Osteoblast (primary cell): ENCODE data around the gene PLXNA4. TPM values are rescaled to one million over a fixed set of nuclear protein-coding genes. Genes with fewer than 3 reads are reported as not detected.

Experiments
- DNase-seq: peaks from one replicate; pipeline ENCODE4 v3.0.0; 2011; ENCODE audit warnings: low spot score, mixed read lengths; ENCODE audit not compliant: insufficient read length; ENCODE audit errors: missing footprints
- H2AFZ ChIP-seq: 2 replicates; pipeline ENCODE4 v1.6.0; 2011; ENCODE audit warnings: mild to moderate bottlenecking, low read length
- H3K27ac ChIP-seq: 2 replicates; pipeline ENCODE4 v1.5.1; 2011; ENCODE audit warnings: mild to moderate bottlenecking, low read depth, low read length, moderate library complexity
- H3K27me3 ChIP-seq: 2 replicates; pipeline ENCODE4 v1.6.0; 2012; ENCODE audit warnings: mild to moderate bottlenecking, control low read depth, inconsistent platforms, low read length, moderate library complexity; ENCODE audit not compliant: insufficient read depth
- H3K36me3 ChIP-seq: 2 replicates; pipeline ENCODE4 v1.5.1; 2011; ENCODE audit warnings: mild to moderate bottlenecking, low read length, control low read depth, moderate library complexity; ENCODE audit not compliant: insufficient read depth
- H3K4me1 ChIP-seq: 2 replicates; pipeline ENCODE4 v1.5.1; 2011; ENCODE audit warnings: mild to moderate bottlenecking, low read length, control low read depth, moderate library complexity; ENCODE audit not compliant: insufficient read depth
- H3K4me2 ChIP-seq: 2 replicates; pipeline ENCODE4 v1.6.0; 2011; ENCODE audit warnings: mild to moderate bottlenecking, low read length; ENCODE audit not compliant: insufficient read depth
- H3K4me3 ChIP-seq: fragments of 200-600 bp; sonication (generic); 3 replicates; pipeline ENCODE4 v1.5.1; 2012; ENCODE audit warnings: mild to moderate bottlenecking, low read length, inconsistent platforms; ENCODE audit not compliant: insufficient read depth
- H3K79me2 ChIP-seq: 2 replicates; pipeline ENCODE4 v1.6.0; 2012; ENCODE audit warnings: mild to moderate bottlenecking, low read length, control low read depth, inconsistent platforms; ENCODE audit not compliant: insufficient read depth
- H3K9me3 ChIP-seq: 2 replicates; pipeline ENCODE4 v1.5.1; 2011; ENCODE audit warnings: low read depth, low read length, control low read depth
- H4K20me1 ChIP-seq: 2 replicates; pipeline ENCODE4 v1.6.0; 2012; ENCODE audit warnings: mild to moderate bottlenecking, low read length, control low read depth; ENCODE audit not compliant: insufficient read depth
- CTCF ChIP-seq: IDR thresholded peaks from 2 replicates; pipeline ENCODE4 v1.5.1; 2011; ENCODE audit warnings: mild to moderate bottlenecking, low read depth, low read length, moderate library complexity; ENCODE audit errors: extremely low read depth
- total RNA-seq: library from RNA; depleted of rRNA; stranded (reverse); fragments of >200 nt; gene quantifications from 2 replicates; pipeline ENCODE4 v1.2.3, GENCODE V29; 2012

The PLXNA4 gene
- total RNA-seq, 1 donor: 4.3 TPM

GRCh38 chr7:132608523-132608922, 32.3 kb upstream of the PLXNA4 start:
- no peak overlapping the region for H3K4me3 ChIP-seq
- no peaks in the 10 kb centered on the region for H3K79me2 ChIP-seq
- H3K4me2 ChIP-seq: no peak overlapping the region
- no peaks in the 10 kb centered on the region for H3K4me1 ChIP-seq
- H3K9me3 ChIP-seq: no peaks in the 10 kb centered on the region
- no peak for DNase-seq
- H4K20me1 ChIP-seq: no peaks in the 10 kb centered on the region
- TF ChIP-seq CTCF: no peak
- H3K36me3 ChIP-seq: no peaks in the 10 kb centered on the region
- H3K27ac ChIP-seq: no peak overlapping the region
- H3K27me3 ChIP-seq: peaks cover 6% of the 10 kb centered on the region
- H2AFZ ChIP-seq: no peak overlapping the region

- Histone ChIP-seq H2AFZ (no peak overlapping the region), H3K4me1 (no peaks in the 10 kb centered on the region), H3K4me3 (no peak overlapping the region), H3K4me2 (no peak overlapping the region), H3K9me3 (no peaks in the 10 kb centered on the region), H3K27me3 (peaks cover 14% of the 10 kb centered on the region), H3K36me3 (no peaks in the 10 kb centered on the region), H3K27ac (no peak overlapping the region), H4K20me1 (no peaks in the 10 kb centered on the region), H3K79me2 (no peaks in the 10 kb centered on the region)
- TF ChIP-seq CTCF: no peak
- DNase-seq: no peak
Observed at GRCh38 chr7:132607656-132608055, 31.4 kb upstream of the PLXNA4 start.

DNA sequence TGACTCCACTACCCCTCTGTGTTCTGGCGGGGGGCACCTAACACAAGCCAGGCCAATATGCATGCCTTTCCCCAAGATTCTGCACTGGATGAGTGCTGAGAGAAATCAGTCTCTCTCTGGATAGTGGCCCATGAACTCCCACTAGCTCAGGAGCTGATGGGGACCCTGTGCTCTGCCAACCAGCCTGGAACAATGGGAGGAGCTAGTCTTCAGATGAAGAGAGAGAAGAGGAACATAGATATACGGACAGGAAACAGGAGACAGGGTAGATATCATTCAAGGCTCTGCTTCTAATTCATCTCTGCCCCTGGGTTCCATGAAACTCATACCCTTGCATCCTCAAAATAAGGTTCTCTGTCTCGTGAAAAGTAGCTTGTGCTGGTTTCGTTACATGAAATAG, 27.9 kb upstream of the PLXNA4 start:
- peaks cover 16% of the 10 kb centered on the region for H3K27me3 ChIP-seq
- no peaks in the 10 kb centered on the region for H3K4me1 ChIP-seq
- H4K20me1 ChIP-seq: no peaks in the 10 kb centered on the region
- DNase-seq: no peak
- no peaks in the 10 kb centered on the region for H3K9me3 ChIP-seq
- H3K36me3 ChIP-seq: no peaks in the 10 kb centered on the region
- H3K79me2 ChIP-seq: no peaks in the 10 kb centered on the region
- no peak overlapping the region for H3K4me3 ChIP-seq
- no peak for TF ChIP-seq CTCF
- H3K27ac ChIP-seq: no peak overlapping the region
- H3K4me2 ChIP-seq: no peak overlapping the region
- H2AFZ ChIP-seq: no peak overlapping the region

- H3K79me2 ChIP-seq: no peaks in the 10 kb centered on the region
- H3K36me3 ChIP-seq: no peaks in the 10 kb centered on the region
- no peak for DNase-seq
- TF ChIP-seq CTCF: no peak
- peaks cover 16% of the 10 kb centered on the region for H3K27me3 ChIP-seq
- H3K4me3 ChIP-seq: no peak overlapping the region
- no peak overlapping the region for H3K4me2 ChIP-seq
- H2AFZ ChIP-seq: no peak overlapping the region
- no peaks in the 10 kb centered on the region for H3K9me3 ChIP-seq
- no peaks in the 10 kb centered on the region for H4K20me1 ChIP-seq
- no peaks in the 10 kb centered on the region for H3K4me1 ChIP-seq
- no peak overlapping the region for H3K27ac ChIP-seq
Observed at GRCh38 chr7:132603220-132603833, 27.1 kb upstream of the PLXNA4 start.
